ENCODE results near the gene ANKHD1.
"Not testable (repeated sequence)": the region's sequence is repeated elsewhere in the genome, so short reads cannot be mapped to it uniquely, and the experiment has no call there.

Gene ANKHD1

GRCh38 chr5:140420665-140421361 is 19.2 kb downstream of the ANKHD1 start:
- no peak for DNase-seq (ENCODE audit: low spot score)

DNA sequence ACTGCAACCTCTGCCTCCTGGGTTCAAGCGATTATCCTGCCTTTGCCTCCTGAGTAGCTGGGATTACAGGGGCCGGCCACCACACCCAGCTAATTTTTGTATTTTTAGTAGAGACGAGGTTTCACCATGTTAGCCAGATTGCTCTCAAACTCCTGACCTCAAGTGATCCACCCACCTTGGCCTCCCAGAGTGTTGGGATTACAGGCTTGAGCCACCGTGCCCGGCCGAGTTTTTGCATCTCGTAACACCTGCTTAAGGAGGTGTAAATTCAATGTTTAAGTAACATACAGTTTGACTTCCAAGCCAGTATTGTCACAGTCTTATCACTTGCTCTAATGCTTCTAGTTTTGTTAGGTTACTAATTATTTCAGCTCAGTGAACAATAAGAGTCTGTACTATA is 19.7 kb downstream of the ANKHD1 start:
- not testable (repeated sequence) for DNase-seq (ENCODE audit: low spot score)

DNA sequence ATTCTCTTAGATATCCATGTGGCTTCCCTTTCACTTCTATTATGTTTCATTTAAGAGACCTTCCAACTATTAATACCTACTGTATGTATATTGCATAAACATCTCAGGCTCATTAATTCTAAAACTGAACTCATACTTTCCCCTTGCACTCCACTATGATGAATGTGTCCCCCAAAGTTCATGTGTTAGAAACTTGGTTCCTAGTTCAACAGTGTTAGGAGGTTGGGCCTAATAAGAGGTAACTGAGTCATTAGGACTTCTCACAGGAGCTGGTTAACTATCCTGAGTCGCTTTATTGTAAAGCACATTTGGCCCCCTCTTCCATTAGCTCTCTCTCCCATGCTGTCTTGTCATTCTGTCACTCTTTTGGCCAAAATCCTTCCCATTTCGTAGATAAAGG is 22.0 kb downstream of the ANKHD1 start:
- DNase-seq (ENCODE audit: low spot score) = no peak

DNA sequence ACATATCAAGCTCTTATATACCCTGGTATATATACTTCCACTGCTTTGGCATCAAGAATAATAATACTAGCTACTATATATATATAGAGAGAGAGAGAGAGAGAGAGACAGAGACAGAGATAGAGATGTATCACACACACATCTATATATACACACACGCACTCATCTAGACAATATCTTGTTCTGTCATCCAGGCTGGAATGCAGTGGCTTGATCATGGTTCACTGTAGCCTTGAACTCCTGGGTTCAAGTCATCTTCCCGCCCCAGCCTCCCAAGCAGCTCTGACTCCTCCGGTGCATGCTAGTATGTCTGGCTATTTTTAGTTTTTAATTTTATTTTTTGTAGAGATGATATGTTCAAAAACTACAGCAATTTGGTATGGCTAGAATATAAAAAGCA is 22.5 kb downstream of the ANKHD1 start:
- DNase-seq (ENCODE audit: low spot score) = no peak

DNA sequence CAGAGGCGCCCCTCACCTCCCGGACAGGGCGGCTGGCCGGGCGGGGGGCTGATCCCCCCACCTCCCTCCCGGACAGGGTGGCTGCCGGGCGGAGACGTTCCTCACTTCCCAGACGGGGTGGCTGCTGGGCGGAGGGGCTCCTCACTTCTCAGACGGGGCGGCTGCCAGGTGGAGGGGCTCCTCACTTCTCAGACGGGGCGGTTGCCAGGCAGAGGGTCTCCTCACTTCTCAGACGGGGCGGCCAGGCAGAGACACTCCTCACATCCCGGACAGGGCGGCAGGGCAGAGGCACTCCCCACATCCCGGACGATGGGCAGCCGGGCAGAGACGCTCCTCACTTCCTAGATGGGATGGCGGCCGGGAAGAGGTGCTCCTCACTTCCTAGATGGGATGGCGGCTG is 26.1 kb downstream of the ANKHD1 start:
- DNase-seq (ENCODE audit: low spot score) = not testable (repeated sequence)

DNA sequence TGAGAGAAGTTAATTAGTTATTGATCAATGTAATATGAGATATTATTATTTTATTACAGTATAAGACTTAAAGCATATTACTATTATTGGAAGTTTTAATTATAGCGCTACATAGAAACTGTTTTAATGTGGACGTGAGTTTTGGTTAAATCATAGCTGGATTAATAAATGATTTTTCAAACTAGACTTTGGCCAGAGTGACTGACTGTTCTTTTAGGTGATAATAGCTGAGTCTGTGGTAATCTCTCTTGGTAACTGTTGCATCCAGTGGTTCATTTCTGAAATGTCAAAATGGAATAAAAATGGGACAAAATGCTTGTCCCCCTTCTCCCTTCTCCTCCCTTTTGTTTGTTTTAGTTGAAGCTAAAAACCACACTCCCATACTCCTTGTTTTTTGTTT is 28.1 kb downstream of the ANKHD1 start:
- no peak for DNase-seq (ENCODE audit: low spot score)

- no peak for DNase-seq (ENCODE audit: low spot score)
These were observed 30.6 kb downstream of the ANKHD1 start for GRCh38 chr5:140432212-140432611.

- no peak for DNase-seq (ENCODE audit: low spot score)
These were observed 31.3 kb downstream of the ANKHD1 start for GRCh38 chr5:140432916-140433315.

DNA sequence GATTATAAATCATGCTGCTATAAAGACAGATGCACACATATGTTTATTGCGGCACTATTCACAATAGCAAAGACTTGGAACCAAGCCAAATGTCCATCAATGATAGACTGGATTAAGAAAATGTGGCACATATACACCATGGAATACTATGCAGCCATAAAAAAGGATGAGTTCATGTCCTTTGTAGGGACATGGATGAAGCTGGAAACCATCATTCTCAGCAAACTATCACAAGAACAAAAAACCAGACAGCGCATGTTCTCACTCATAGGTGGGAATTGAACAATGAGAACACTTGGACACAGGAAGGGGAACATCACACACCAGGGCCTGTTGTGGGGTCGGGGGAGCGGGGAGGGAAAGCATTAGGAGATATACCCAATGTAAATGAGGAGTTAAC is 55.7 kb downstream of the ANKHD1 start:
- DNase-seq (ENCODE audit: low spot score) = not testable (repeated sequence)

GRCh38 chr5:140466981-140467742 is 65.5 kb downstream of the ANKHD1 start:
- no peak for DNase-seq (ENCODE audit: low spot score)

DNA sequence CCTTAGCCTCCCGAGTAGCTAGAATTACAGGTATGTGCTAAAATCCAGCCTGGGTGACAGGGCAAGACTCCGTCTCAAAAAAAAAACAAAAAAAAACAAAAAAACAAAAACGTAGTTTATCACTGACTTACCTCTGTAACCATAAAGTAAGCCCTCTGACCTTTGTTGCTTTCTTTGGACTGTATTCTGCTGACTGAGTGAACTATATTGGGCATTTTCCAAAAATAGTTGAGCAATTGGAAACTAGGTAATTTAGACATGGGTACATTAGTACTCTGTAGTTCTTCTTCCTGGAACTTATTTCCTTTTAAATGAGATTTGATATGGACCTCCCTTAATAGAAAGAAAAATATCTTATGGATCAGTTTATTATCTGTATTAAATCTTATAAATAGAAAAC is 66.6 kb downstream of the ANKHD1 start:
- no peak for DNase-seq (ENCODE audit: low spot score)

GRCh38 chr5:140469259-140469658 is 67.6 kb downstream of the ANKHD1 start:
- DNase-seq (ENCODE audit: low spot score) = no peak

DNA sequence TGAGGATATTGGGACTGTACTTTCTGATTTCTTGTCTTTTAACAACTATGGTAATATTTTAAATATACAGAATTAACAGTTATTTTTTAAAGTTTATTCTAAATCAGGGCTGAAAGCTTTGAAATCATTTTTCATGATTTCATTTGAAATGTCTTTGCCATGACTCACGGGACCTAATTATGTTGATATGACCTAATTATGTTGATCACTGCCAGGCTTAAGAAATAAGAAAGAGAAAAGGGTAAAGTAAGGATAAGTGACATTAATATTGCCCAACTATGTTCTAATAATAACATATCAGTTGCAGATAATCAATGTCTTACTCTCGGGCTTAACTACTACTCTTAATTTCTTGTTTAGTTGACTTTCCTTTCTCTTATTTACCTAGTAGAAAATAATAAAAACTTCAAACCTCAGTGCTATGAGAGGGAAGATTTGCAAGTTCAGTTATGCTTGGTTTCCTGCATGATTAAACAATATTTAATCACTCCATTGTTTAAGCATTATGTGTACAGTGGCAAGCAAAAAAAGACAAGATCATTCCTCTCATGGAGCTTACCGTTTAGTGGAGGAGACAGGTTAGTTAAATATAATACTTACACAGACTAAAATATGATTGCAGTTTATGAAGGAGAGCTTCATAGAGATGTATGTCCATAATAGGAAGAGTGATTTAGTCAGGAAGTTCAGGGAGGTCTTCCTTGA is 78.8 kb downstream of the ANKHD1 start:
- DNase-seq (ENCODE audit: low spot score) = peak; percentile 30

GRCh38 chr5:140481758-140482157 is 80.1 kb downstream of the ANKHD1 start:
- no peak for DNase-seq (ENCODE audit: low spot score)

GRCh38 chr5:140483055-140483454 is 81.4 kb downstream of the ANKHD1 start:
- DNase-seq (ENCODE audit: low spot score) = no peak

DNA sequence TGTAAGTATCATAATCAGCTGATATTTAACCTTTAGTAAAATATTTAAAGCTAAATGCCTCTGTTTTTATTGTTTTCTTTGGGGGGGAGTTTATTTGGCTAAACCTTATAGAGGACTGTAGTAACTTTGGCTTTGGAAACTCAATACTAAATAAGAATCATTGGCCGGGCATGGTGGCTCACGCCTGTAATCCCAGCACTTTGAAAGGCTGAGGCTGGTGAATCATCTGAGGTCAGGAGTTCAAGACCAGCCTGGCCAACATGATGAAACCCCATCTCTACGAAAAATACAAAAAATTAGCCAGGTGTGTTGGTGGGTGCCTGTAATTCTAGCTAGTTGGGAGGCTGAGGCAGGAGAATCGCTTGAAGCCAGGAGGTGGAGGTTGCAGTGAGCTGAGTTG is 86.5 kb downstream of the ANKHD1 start:
- DNase-seq (ENCODE audit: low spot score) = not testable (repeated sequence)

DNA sequence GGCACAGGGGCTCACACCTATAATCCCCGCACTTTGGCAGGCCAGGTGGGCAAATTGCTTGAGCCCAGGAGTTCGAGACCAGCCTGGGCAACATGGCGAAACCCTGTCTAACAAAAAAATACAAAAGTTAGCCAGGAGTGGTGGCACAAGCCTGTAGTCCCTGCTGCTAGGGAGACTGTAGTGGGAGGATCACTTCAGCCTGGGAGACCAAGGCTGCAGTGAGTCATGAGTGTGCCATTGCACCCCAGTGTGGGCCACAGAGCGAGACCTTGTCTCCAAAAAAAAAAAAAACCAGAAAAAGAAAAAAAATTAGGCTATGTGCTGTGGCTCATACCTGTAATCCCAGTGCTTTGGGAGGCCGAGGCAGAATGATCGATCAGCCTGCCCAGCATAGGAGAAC is 87.3 kb downstream of the ANKHD1 start:
- DNase-seq (ENCODE audit: low spot score) = no peak

DNA sequence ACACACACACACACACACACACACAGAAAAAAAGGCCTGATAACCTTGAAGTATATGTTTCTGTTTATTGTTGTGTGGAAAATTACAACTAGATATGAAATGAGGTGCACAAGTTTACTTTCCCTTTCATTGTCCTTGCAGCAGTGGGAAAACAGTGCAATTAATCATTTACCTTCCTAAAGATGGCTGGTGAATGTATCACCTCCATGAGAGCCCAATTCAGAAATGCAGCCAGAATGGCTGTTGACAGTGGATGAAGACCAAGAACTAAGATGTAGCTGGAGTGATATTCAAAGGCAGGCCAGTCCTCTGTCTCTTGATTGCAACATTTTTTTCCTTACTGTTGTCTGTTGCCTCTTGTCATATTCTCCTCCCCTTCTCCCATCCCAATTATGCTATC is 96.3 kb downstream of the ANKHD1 start:
- no peak for DNase-seq (ENCODE audit: low spot score)

DNA sequence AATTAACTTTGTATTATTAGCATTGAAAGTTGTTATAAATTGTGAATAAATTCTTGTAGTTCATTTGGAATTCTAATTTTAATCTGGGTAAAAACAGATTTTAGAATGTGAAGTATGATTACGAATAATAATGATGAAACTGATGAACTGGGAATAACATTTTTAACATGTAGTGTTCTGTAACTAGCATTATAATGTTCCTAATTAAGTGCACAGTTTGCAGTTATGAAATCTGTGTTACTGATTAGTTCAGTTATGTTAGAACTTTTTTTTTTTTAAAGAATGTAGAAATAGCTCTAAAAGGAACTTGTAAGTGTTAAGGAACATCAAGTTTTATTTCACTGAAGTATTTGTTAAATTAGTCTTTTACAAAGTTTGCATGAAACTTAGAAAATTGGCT is 97.0 kb downstream of the ANKHD1 start:
- no peak for DNase-seq (ENCODE audit: low spot score)

DNA sequence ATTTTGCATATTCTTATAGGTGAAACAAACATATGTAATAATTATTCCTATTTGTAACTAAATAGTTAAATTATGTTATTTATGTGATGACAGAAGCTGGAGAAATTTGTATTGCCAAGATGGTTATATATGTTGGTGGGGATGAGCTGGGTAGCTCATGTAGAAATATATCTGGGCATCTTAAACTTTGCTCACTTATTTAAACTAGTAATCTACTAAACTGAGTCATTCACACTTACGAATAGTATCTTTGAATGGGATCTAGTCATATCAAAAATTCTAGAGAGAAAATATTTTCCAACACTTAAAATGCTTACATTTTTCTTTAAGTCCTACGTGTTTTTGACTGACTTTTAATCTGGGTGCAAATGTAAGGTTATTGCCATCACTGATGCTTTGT is 101.2 kb downstream of the ANKHD1 start:
- no peak for DNase-seq (ENCODE audit: low spot score)

GRCh38 chr5:140509898-140510297 is 108.3 kb downstream of the ANKHD1 start:
- DNase-seq (ENCODE audit: low spot score) = no peak

DNA sequence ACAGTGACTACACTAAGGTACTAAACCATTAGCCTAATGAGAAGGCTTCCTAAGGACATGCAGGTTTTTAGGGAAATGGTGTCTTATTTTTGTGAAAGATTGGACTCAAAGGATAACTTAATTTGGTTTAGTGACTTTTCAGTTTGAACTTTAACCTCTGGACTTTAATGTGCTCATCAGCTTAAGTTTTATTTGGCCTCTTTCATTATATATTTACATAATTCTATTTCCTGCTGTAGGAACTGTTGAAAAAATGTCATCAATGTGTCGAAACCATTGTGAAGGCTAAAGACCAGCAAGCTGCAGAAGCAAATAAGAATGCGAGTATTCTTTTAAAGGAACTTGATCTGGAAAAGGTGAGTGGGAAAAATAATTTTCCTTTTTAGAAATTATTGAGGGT is 111.5 kb downstream of the ANKHD1 start:
- DNase-seq (ENCODE audit: low spot score) = no peak

- no peak for DNase-seq (ENCODE audit: low spot score)
These were observed 122.4 kb downstream of the ANKHD1 start for GRCh38 chr5:140524003-140524402.

All from kidney capillary endothelial cell (primary cell).